Measurements from ENCODE around the gene MCTP2. TPM values are rescaled to one million over a fixed set of nuclear protein-coding genes. Genes with fewer than 3 reads are reported as not detected.

The MCTP2 gene
- polyA plus RNA-seq (2013, experiment 1 of 2): 0.01 TPM
- under 0.01 TPM for polyA plus RNA-seq (2013, experiment 2 of 2)

GRCh38 chr15:94230883-94231722, at the start of gene MCTP2:
Gene MCTP2, plus strand, starts transcription at chr15:94231561. Its CDS starts 66,705 bp downstream, at chr15:94298266.
- H3K4ac ChIP-seq (ENCODE audit: low read length): no peak within 1 kb of the TSS
- H3K9me3 ChIP-seq (replicated peaks in 1 of 2; ENCODE audit: control insufficient read depth in 2 of 2, insufficient read depth in 1 of 2, low read depth in 1 of 2, low read length in 2 of 2): no peaks in the 10 kb centered on the region
- no peak within 1 kb of the TSS for H4K8ac ChIP-seq (ENCODE audit: low read depth, low read length)
- H3K23ac ChIP-seq (ENCODE audit: low read depth, low read length, poor library complexity): peak within 1 kb of the TSS; percentile 12
- no peak within 1 kb of the TSS for H2BK12ac ChIP-seq (ENCODE audit: low read length)
- H2AFZ ChIP-seq (ENCODE audit: low read length): peak within 1 kb of the TSS; percentile 65
- H3K79me1 ChIP-seq (ENCODE audit: low read depth, low read length): no peaks in the 10 kb centered on the region
- WGBS, 2 donors (ENCODE audit: extremely low coverage in 2 of 2, insufficient read length in 2 of 2, insufficient replicate concordance in 1 of 2): no CpG with 5 or more reads among the region's 66 CpGs
- DNase-seq (ENCODE audit: low spot score): peak; percentile 47
- H3K36me3 ChIP-seq (replicated peaks in 1 of 2; ENCODE audit: control insufficient read depth in 2 of 2, insufficient read depth in 2 of 2, low read length in 2 of 2): no peaks in the 10 kb centered on the region
- H3K27me3 ChIP-seq (ENCODE audit: control insufficient read depth in 3 of 3, insufficient read depth in 3 of 3, low read depth in 1 of 3, low read length in 3 of 3): peaks cover 3 to 77% (median 30%) of the 10 kb centered on the region in 3 experiments
- peak within 1 kb of the TSS; percentile 2 to 81 for H3K4me3 ChIP-seq (ENCODE audit: low read length in 2 of 2)
- no peak within 1 kb of the TSS for H2AK5ac ChIP-seq (ENCODE audit: low read depth, low read length)
- no peak within 1 kb of the TSS for H3K9ac ChIP-seq (ENCODE audit: low read depth, low read length, poor library complexity)
- H2BK120ac ChIP-seq (ENCODE audit: low read depth, low read length): no peak within 1 kb of the TSS
- peak within 1 kb of the TSS; percentile 99 for H3K4me2 ChIP-seq (ENCODE audit: insufficient read depth, low read length, poor library complexity, severe bottlenecking)
- no peak within 1 kb of the TSS for H2BK15ac ChIP-seq (ENCODE audit: low read length)
- no peak within 1 kb of the TSS for H3K27ac ChIP-seq (replicated peaks; ENCODE audit: low read length)
- no peak within 1 kb of the TSS for H4K91ac ChIP-seq (ENCODE audit: low read depth, low read length, poor library complexity)
- no peak within 1 kb of the TSS for H3K14ac ChIP-seq (ENCODE audit: low read length)
- no peak within 1 kb of the TSS for H2BK5ac ChIP-seq (ENCODE audit: low read length)
- H3K4me1 ChIP-seq (ENCODE audit: control insufficient read depth in 2 of 2, insufficient read depth in 1 of 2, low read depth in 1 of 2, low read length in 2 of 2): peaks cover 0 to 2% of the 10 kb centered on the region in 2 donors
- peak within 1 kb of the TSS; percentile 69 for H3K18ac ChIP-seq (ENCODE audit: low read length)

GRCh38 chr15:94182883-94183282, 48.5 kb upstream of the MCTP2 start:
- Histone ChIP-seq H2BK12ac (ENCODE audit: low read length) (no peak overlapping the region), H2BK5ac (ENCODE audit: low read length) (no peak overlapping the region), H2BK120ac (ENCODE audit: low read depth, low read length) (no peak overlapping the region)

GRCh38 chr15:94185547-94186236, 45.7 kb upstream of the MCTP2 start:
- H3K9me3 ChIP-seq (replicated peaks in 1 of 2; ENCODE audit: control insufficient read depth in 2 of 2, insufficient read depth in 1 of 2, low read depth in 1 of 2, low read length in 2 of 2): no peaks in the 10 kb centered on the region
- no peak overlapping the region for H3K4me2 ChIP-seq (ENCODE audit: insufficient read depth, low read length, poor library complexity, severe bottlenecking)
- no peak overlapping the region for H2BK15ac ChIP-seq (ENCODE audit: low read length)
- H4K8ac ChIP-seq (ENCODE audit: low read depth, low read length): no peak overlapping the region
- no peak overlapping the region for H3K14ac ChIP-seq (ENCODE audit: low read length)
- H2AFZ ChIP-seq (ENCODE audit: low read length): no peak overlapping the region
- H3K4ac ChIP-seq (ENCODE audit: low read length): no peak overlapping the region
- no peak overlapping the region for H4K91ac ChIP-seq (ENCODE audit: low read depth, low read length, poor library complexity)
- H3K4me1 ChIP-seq (ENCODE audit: control insufficient read depth in 2 of 2, insufficient read depth in 1 of 2, low read depth in 1 of 2, low read length in 2 of 2): no peaks in the 10 kb centered on the region
- H3K36me3 ChIP-seq (replicated peaks in 1 of 2; ENCODE audit: control insufficient read depth in 2 of 2, insufficient read depth in 2 of 2, low read length in 2 of 2): no peaks in the 10 kb centered on the region
- WGBS, 2 donors (ENCODE audit: extremely low coverage in 2 of 2, insufficient read length in 2 of 2, insufficient replicate concordance in 1 of 2): no CpG with 5 or more reads among the region's 9 CpGs
- H3K23ac ChIP-seq (ENCODE audit: low read depth, low read length, poor library complexity): no peak overlapping the region
- no peaks in the 10 kb centered on the region for H3K27me3 ChIP-seq (ENCODE audit: control insufficient read depth in 3 of 3, insufficient read depth in 3 of 3, low read depth in 1 of 3, low read length in 3 of 3)
- no peak overlapping the region for H3K9ac ChIP-seq (ENCODE audit: low read depth, low read length, poor library complexity)
- no peak overlapping the region for H2BK120ac ChIP-seq (ENCODE audit: low read depth, low read length)
- no peak overlapping the region for H2BK5ac ChIP-seq (ENCODE audit: low read length)
- no peaks in the 10 kb centered on the region for H3K79me1 ChIP-seq (ENCODE audit: low read depth, low read length)
- H2BK12ac ChIP-seq (ENCODE audit: low read length): no peak overlapping the region
- no peak overlapping the region for H3K4me3 ChIP-seq (ENCODE audit: low read length in 2 of 2)
- no peak overlapping the region for H2AK5ac ChIP-seq (ENCODE audit: low read depth, low read length)
- DNase-seq (ENCODE audit: low spot score): no peak
- H3K27ac ChIP-seq (replicated peaks; ENCODE audit: low read length): no peak overlapping the region
- no peak overlapping the region for H3K18ac ChIP-seq (ENCODE audit: low read length)

More at GRCh38 chr15:94182883-94183282, 48.5 kb upstream of the MCTP2 start:
- Histone ChIP-seq H2AK5ac (ENCODE audit: low read depth, low read length) (no peak overlapping the region), H4K91ac (ENCODE audit: low read depth, low read length, poor library complexity) (no peak overlapping the region), H3K9me3 (replicated peaks in 1 of 2; ENCODE audit: control insufficient read depth in 2 of 2, insufficient read depth in 1 of 2, low read depth in 1 of 2, low read length in 2 of 2) (no peaks in the 10 kb centered on the region), H3K27me3 (ENCODE audit: control insufficient read depth in 3 of 3, insufficient read depth in 3 of 3, low read depth in 1 of 3, low read length in 3 of 3) (no peaks in the 10 kb centered on the region), H3K4ac (ENCODE audit: low read length) (no peak overlapping the region), H3K23ac (ENCODE audit: low read depth, low read length, poor library complexity) (no peak overlapping the region), H3K14ac (ENCODE audit: low read length) (no peak overlapping the region), H3K18ac (ENCODE audit: low read length) (no peak overlapping the region), H3K36me3 (replicated peaks in 1 of 2; ENCODE audit: control insufficient read depth in 2 of 2, insufficient read depth in 2 of 2, low read length in 2 of 2) (no peaks in the 10 kb centered on the region), H4K8ac (ENCODE audit: low read depth, low read length) (no peak overlapping the region), H3K4me3 (ENCODE audit: low read length in 2 of 2) (no peak overlapping the region), H3K4me2 (ENCODE audit: insufficient read depth, low read length, poor library complexity, severe bottlenecking) (no peak overlapping the region), H3K9ac (ENCODE audit: low read depth, low read length, poor library complexity) (no peak overlapping the region), H3K4me1 (ENCODE audit: control insufficient read depth in 2 of 2, insufficient read depth in 1 of 2, low read depth in 1 of 2, low read length in 2 of 2) (no peaks in the 10 kb centered on the region), H3K27ac (replicated peaks; ENCODE audit: low read length) (no peak overlapping the region), H2BK15ac (ENCODE audit: low read length) (no peak overlapping the region), H2AFZ (ENCODE audit: low read length) (no peak overlapping the region), H3K79me1 (ENCODE audit: low read depth, low read length) (no peaks in the 10 kb centered on the region)
- DNase-seq (ENCODE audit: low spot score): no peak
- WGBS, 2 donors (ENCODE audit: extremely low coverage in 2 of 2, insufficient read length in 2 of 2, insufficient replicate concordance in 1 of 2): no CpG with 5 or more reads among the region's 4 CpGs

- no peak overlapping the region for H2BK15ac ChIP-seq (ENCODE audit: low read length)
- no peak overlapping the region for H3K14ac ChIP-seq (ENCODE audit: low read length)
- no peak overlapping the region for H2AK5ac ChIP-seq (ENCODE audit: low read depth, low read length)
- no peaks in the 10 kb centered on the region for H3K36me3 ChIP-seq (replicated peaks in 1 of 2; ENCODE audit: control insufficient read depth in 2 of 2, insufficient read depth in 2 of 2, low read length in 2 of 2)
- H3K4me3 ChIP-seq (ENCODE audit: low read length in 2 of 2): no peak overlapping the region
- no CpG with 5 or more reads among the region's 4 CpGs for WGBS, 2 donors (ENCODE audit: extremely low coverage in 2 of 2, insufficient read length in 2 of 2, insufficient replicate concordance in 1 of 2)
- H2BK5ac ChIP-seq (ENCODE audit: low read length): no peak overlapping the region
- no peak overlapping the region for H3K27ac ChIP-seq (replicated peaks; ENCODE audit: low read length)
- no peak for DNase-seq (ENCODE audit: low spot score)
- H3K27me3 ChIP-seq (ENCODE audit: control insufficient read depth in 3 of 3, insufficient read depth in 3 of 3, low read depth in 1 of 3, low read length in 3 of 3): no peaks in the 10 kb centered on the region
- no peak overlapping the region for H3K4ac ChIP-seq (ENCODE audit: low read length)
- no peak overlapping the region for H4K91ac ChIP-seq (ENCODE audit: low read depth, low read length, poor library complexity)
- no peak overlapping the region for H3K9ac ChIP-seq (ENCODE audit: low read depth, low read length, poor library complexity)
- no peak overlapping the region for H3K18ac ChIP-seq (ENCODE audit: low read length)
- H2BK120ac ChIP-seq (ENCODE audit: low read depth, low read length): no peak overlapping the region
- H3K23ac ChIP-seq (ENCODE audit: low read depth, low read length, poor library complexity): no peak overlapping the region
- no peaks in the 10 kb centered on the region for H3K79me1 ChIP-seq (ENCODE audit: low read depth, low read length)
- H3K4me1 ChIP-seq (ENCODE audit: control insufficient read depth in 2 of 2, insufficient read depth in 1 of 2, low read depth in 1 of 2, low read length in 2 of 2): no peaks in the 10 kb centered on the region
- H4K8ac ChIP-seq (ENCODE audit: low read depth, low read length): no peak overlapping the region
- H3K4me2 ChIP-seq (ENCODE audit: insufficient read depth, low read length, poor library complexity, severe bottlenecking): no peak overlapping the region
- H2BK12ac ChIP-seq (ENCODE audit: low read length): no peak overlapping the region
- no peaks in the 10 kb centered on the region for H3K9me3 ChIP-seq (replicated peaks in 1 of 2; ENCODE audit: control insufficient read depth in 2 of 2, insufficient read depth in 1 of 2, low read depth in 1 of 2, low read length in 2 of 2)
- no peak overlapping the region for H2AFZ ChIP-seq (ENCODE audit: low read length)
Observed at GRCh38 chr15:94186770-94187331, 44.5 kb upstream of the MCTP2 start.
